GM19452 (cell line): ENCODE results near the gene NIN.

Source experiments
- ATAC-seq: cut with Tn5 transposase; IDR thresholded peaks from one replicate; pipeline ENCODE4 v1.9.1; 2021; ENCODE audit not compliant: unreplicated experiment

The NIN gene

DNA sequence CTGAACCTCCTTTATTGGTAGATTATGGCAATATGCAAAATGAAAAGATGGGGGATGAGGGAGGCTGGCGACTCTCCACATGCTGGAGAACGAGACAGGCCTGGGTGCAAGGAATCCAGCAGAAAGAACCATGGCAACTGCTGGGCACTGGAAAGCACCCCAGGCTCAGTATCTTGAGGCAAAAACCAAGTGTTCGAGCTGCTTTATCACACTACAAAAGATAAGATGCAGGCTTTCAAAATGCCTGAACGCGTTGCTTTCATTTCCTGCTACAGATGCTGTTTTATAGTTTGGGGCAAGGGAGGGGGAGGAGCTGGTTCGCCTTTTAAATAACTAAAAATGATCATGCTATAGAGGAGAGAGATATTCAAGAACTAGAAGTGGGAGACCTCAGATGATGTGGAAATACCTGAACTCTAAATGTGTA is 38.9 kb downstream of the NIN start:
- ATAC-seq, result no peak

GRCh38 chr14:50791201-50791600 is 39.8 kb downstream of the NIN start:
- peak; percentile 23 for ATAC-seq

DNA sequence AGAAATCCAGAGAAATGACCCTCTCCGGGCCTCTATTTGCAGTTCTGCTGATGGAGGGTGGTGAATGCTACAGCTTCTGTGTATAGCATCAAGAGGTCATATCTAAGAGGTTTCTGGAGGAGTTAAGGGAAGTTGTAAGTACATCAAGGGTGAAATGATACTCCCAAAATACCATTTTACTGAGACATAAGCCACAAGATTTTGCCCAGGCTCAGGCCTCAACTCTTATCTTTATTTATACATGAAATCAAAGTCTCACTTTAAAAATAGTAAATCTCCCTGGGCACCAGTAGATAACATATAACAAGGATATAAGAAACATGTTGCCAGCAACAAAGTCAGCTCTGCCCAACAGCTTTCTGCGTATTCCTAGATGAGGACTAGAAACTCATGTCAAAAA is 40.4 kb downstream of the NIN start:
- ATAC-seq, result no peak

DNA sequence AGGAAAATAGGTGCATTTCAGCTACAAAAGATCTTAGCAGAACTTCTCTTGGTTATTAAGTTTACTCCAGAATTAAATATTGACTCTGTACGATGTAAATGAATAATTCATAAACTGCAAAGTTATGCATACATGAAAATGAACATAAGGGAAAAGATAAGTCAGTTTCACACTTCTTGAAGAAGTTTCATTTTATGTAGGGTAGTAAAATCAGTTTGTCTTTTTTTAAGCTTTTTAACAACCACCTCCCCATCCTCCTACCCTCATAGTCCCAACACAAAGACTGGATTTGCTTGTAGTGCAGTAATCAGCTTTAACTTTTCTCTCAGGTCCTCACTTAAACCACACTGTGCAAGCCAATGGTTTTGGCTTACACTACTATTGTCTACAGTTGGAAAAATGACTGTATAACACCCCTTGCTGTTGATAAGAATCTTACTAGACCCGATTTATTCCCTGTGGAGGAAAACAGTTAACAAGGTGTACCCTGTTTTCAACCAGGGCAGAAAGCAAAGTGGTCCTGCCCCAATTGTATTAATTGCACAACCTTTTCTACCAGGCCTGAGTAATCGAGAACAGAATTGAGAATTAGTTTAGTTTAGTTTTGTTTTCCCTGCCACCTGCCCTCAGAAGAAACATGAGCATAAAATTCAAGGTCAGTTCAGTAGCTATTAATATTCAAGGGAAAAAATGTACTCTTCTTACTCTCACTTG is 44.1 kb downstream of the NIN start:
- ATAC-seq, result no peak

GRCh38 chr14:50785457-50786063 is 45.4 kb downstream of the NIN start:
- no peak for ATAC-seq

DNA sequence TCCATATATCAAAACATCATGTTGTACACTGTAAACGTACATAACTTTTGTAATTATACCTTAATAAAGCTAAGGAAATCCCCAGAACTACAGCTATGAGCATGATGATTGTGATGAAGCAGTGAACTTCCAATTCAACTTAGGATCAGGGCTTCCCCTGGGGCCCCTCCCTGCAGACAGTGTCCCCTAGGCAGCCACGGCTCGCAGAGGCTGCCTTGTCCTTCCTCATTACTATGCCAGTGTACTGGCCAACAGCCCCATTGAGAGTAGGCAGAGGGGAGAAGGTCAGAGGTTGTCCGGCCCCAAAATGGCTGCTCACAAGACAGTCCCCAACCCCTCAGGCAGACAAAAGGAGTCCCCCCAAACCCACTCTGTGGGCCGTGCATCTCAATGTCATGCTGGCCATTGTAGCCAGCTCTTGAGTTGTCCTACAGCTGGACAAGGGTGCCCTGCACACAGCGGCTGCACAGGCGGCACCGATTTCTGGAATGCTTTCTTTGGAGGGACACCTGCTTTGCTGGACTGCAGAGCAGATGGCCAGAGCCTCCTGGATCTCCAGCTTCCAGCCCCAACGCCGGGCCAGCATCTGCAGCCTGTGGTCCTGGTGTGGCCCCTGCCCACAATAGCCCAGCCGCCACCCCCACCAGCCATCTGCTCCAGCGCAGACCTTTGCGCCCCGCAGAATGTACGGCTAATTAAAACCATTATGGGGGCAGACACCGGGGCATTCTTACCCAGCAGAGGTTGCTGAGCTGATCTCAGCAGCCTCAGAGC is 46.1 kb downstream of the NIN start:
- no peak for ATAC-seq

GRCh38 chr14:50783563-50783962 is 47.4 kb downstream of the NIN start:
- no peak for ATAC-seq

DNA sequence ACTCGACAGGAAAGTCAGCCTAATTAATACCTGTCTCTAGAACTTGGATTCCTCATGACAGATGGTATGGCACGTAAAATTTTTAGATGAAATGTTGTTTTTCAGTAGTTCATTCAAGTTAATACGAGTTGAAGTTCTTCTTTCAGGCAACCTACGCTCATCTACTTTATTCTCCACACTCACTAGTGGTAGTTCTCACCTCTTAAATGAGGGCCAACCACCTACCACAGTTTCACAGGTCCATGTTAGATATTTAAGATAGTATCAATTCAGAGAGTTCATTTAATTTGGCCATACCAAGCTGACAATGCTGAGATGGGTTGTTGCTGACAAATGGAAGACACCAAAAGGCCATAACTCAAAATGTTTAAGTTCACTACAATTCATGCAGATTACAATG is 50.6 kb downstream of the NIN start:
- no peak for ATAC-seq

DNA sequence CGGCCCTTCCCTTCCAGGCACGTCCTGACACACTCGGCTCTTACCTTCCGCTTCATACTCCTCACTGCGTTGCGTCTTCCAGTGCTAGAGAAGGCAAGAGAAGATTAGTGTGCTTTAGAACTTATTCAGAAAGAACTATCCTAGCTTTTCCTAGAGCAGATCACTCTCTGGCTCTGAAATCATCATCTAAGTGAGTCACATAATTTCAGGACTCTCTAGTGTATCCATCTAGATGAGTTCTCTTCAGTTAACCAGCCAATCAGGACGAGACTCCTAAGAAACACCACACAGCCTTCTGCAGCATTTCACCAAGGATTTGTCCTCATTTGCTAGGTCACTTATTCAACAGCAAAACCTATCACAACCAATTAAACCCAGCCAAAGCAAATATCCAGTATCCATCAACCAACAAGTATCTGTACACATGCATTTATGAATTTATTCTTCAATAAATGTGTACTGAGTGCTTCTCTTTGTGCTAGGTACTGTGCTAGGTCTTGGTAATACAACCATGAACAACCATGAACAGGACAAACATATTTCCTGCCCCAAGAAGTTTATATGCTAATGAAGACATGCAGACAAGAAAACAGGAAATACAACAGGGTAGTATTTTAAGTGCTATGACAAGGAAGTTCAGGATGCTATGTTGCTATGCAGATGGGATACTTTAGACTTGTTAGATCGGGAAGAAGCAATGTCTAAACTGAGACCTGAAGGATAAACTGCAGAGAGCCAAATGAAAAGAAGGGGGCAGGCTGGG is 52.1 kb downstream of the NIN start:
- no peak for ATAC-seq

GRCh38 chr14:50776522-50776921 is 54.4 kb downstream of the NIN start:
- no peak for ATAC-seq

GRCh38 chr14:50775357-50775756 is 55.6 kb downstream of the NIN start:
- ATAC-seq, result no peak

DNA sequence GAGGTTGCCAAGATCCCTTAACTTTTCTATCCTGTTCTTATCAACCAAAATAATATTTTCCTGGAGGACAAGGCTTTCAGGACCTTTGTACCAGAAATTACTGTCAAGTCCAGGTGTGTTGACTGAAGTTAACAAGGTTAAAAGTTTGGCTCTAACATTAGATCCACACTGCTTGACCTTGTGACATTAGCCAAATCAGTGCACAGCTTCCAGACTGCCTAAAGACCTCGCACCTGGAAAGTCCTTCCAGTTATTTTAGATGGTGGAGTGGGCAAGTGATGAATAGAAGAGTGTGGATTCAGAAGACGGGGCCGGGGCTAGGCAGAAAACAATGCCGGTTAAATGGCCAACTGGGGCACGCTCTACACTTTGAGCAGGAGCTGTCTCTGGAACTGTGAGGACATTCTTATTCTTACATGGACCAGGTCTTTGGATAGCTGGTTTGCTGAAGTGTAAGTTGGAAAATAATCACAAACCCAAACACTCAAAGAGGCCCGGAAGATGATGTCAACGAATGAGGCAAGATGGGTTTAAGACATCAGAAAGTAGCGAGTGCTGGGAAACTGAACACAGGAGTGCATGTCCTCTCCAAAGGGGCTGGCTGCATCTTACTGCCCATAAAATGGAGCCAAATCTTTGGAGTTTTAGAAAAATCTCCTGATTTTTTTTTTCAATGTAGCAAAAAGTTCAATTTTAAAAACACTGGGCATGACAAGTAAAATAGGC is 56.3 kb downstream of the NIN start:
- ATAC-seq, result no peak

GRCh38 chr14:50773632-50774541 is 57.1 kb downstream of the NIN start:
- ATAC-seq, result no peak

DNA sequence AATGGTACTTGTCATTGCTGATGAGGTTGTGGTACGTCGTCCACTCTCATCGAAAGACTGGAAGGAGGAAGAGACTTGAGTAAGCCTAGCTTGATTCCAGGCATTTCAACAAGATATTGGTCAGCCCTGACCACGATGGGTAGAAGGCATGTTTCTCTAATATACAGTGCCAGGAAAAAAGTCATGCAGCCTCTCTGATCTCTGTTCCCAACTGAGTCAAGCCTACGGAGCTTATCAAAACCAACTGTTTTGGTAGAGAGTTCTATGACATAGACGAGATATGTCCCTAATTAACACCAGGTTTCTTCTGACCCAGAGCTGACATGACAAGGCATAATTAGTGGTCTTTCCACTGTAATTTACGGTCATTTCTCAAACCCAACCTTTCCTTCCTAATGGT is 58.5 kb downstream of the NIN start:
- ATAC-seq, result no peak

DNA sequence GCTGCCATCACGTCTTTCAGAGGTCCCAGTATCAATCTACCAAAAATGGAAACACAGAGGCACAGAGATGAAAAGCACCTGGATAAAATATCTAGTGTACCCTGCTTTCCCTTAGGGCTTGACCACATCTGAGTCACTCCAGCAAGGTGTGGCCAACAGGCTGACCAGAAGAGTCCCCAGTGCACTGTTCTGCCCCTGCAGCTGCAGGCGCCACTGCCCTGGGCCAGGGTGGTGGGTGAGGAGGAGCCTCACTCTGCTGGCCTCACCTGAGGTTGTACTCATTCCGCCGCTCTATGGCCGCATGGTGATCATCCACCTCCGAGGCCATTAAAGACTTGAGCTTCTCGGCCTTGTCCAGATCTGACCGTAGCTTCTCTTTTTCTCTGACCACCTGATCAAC is 60.4 kb downstream of the NIN start:
- no peak for ATAC-seq

- no peak for ATAC-seq
Observed at GRCh38 chr14:50769863-50770500, 61.0 kb downstream of the NIN start.

- ATAC-seq, result no peak
Observed at GRCh38 chr14:50768680-50769079, 62.3 kb downstream of the NIN start.

DNA sequence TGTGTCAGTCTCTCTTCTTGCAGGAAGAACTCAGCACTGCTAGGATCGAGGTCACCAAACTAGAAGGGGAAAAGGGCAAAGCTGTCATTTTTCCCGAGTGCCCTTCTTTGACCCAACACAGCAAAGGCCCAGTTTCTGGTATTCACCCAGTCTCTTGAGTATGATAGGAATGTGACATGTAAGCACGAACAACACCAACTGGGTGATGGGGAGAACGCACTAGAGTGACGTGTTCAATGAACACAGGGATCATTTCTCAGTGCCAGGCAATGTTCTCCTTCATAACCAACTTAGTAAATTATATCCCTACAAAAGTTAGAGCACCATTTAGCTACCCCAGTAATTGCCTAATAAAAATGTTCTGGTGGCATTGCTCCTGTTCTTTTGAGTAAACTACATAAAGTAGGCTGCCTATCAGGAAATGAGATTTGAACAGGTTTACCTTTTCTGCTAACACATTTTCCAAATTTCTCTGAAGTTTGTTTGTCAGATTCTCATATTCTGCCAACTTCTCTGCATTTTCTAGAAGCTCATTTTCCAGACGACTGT is 64.5 kb downstream of the NIN start:
- ATAC-seq, result no peak
